GM23248 (cell line): ENCODE data around the gene SLC36A3.

Experiments used
- EZH2 ChIP-seq: fragments of 200-600 bp; sonication (generic); IDR thresholded peaks from 2 replicates; pipeline ENCODE4 v1.6.1; 2018; ENCODE audit warnings: antibody characterized with exemption, mild to moderate bottlenecking; ENCODE audit not compliant: insufficient read depth, poor library complexity, severe bottlenecking
- EZH2phosphoT487 ChIP-seq: fragments of 200-600 bp; sonication (generic); IDR thresholded peaks from 2 replicates; pipeline ENCODE4 v1.6.1; 2018; ENCODE audit warnings: antibody characterized with exemption, moderate library complexity, mild to moderate bottlenecking, low read depth; ENCODE audit not compliant: insufficient read depth

- TF ChIP-seq EZH2 (no peak), EZH2phosphoT487 (no peak)
Observed at GRCh38 chr5:151348789-151349188, 45.2 kb upstream of the SLC36A3 start.
